ENCODE data around the gene OR52H1. TPM values are rescaled to one million over a fixed set of nuclear protein-coding genes. Genes with fewer than 3 reads are reported as not detected.

Gene OR52H1
- total RNA-seq, 1 experiment from 2014 or later: not detected

GRCh38 chr11:5507933-5508305, 40.4 kb downstream of the OR52H1 start:
- no TSS peak for BruUV-seq (replicated peaks)
- Histone ChIP-seq H2AFZ (ENCODE audit: low read length) (no peak overlapping the region), H3K4me1 (ENCODE audit: insufficient read depth, low read length) (no peaks in the 10 kb centered on the region), H3K9ac (ENCODE audit: low read length) (no peak overlapping the region), H3K36me3 (ENCODE audit: low read depth, low read length) (no peaks in the 10 kb centered on the region), H4K20me1 (ENCODE audit: low read length) (no peaks in the 10 kb centered on the region), H3K27me3 (ENCODE audit: low read length) (peaks cover 25% of the 10 kb centered on the region; the same call in 1 of the 2 replicates), H3F3A (ENCODE audit: low read length, unreplicated experiment) (no peaks in the 10 kb centered on the region), H3K4me2 (ENCODE audit: low read length) (no peak overlapping the region), H3K9me2 (replicated peaks; ENCODE audit: low read length) (no peaks in the 10 kb centered on the region), H3K79me2 (ENCODE audit: low read length) (no peaks in the 10 kb centered on the region), H3K27ac (ENCODE audit: low read length) (no peak overlapping the region), H3K4me3 (ENCODE audit: low read length) (no peak overlapping the region), H3K9me3 (ENCODE audit: low read length) (no peaks in the 10 kb centered on the region)
- no peak for ATAC-seq
- no peak for TF ChIP-seq CTCF (conservative IDR thresholded peaks at IDR 0.05; ENCODE audit: low read depth, low read length)
- TF ChIP-seq EZH2phosphoT487 (IDR thresholded peaks at IDR 0.05; ENCODE audit: borderline replicate concordance, low read length): no peak
- TF ChIP-seq EZH2 (IDR thresholded peaks at IDR 0.05; ENCODE audit: low read length, unreplicated experiment): no peak
- POLR2A ChIA-PET (ENCODE audit: unreplicated experiment): no interaction called here
- intact Hi-C loops (cut with micrococcal nuclease): no loop called here
- DNase-seq: no peak
- CTCF ChIA-PET: no interaction called here

GRCh38 chr11:5507177-5507932, 41.0 kb downstream of the OR52H1 start:
- Histone ChIP-seq H3K4me3 (ENCODE audit: low read length) (no peak overlapping the region), H2AFZ (ENCODE audit: low read length) (no peak overlapping the region), H3K4me1 (ENCODE audit: insufficient read depth, low read length) (no peaks in the 10 kb centered on the region), H4K20me1 (ENCODE audit: low read length) (no peaks in the 10 kb centered on the region), H3K36me3 (ENCODE audit: low read depth, low read length) (no peaks in the 10 kb centered on the region), H3K9me2 (replicated peaks; ENCODE audit: low read length) (no peaks in the 10 kb centered on the region), H3K9ac (ENCODE audit: low read length) (no peak overlapping the region), H3K4me2 (ENCODE audit: low read length) (no peak overlapping the region), H3K27me3 (ENCODE audit: low read length) (peaks cover 31% of the 10 kb centered on the region; the same call in 1 of the 2 replicates), H3F3A (ENCODE audit: low read length, unreplicated experiment) (no peaks in the 10 kb centered on the region), H3K9me3 (ENCODE audit: low read length) (no peaks in the 10 kb centered on the region), H3K27ac (ENCODE audit: low read length) (no peak overlapping the region), H3K79me2 (ENCODE audit: low read length) (no peaks in the 10 kb centered on the region)
- ChIA-PET POLR2A (ENCODE audit: unreplicated experiment) (no interaction called here), CTCF (no interaction called here)
- intact Hi-C loops (cut with micrococcal nuclease): no loop called here
- TF ChIP-seq CTCF (conservative IDR thresholded peaks at IDR 0.05; ENCODE audit: low read depth, low read length) (no peak), EZH2phosphoT487 (IDR thresholded peaks at IDR 0.05; ENCODE audit: borderline replicate concordance, low read length) (no peak), EZH2 (IDR thresholded peaks at IDR 0.05; ENCODE audit: low read length, unreplicated experiment) (no peak)
- DNase-seq (no peak), ATAC-seq (no peak)
- BruUV-seq (replicated peaks): no TSS peak

- Histone ChIP-seq H3K4me2 (ENCODE audit: low read length) (no peak overlapping the region), H2AFZ (ENCODE audit: low read length) (no peak overlapping the region)
Measured at GRCh38 chr11:5505363-5506048, 42.8 kb downstream of the OR52H1 start.

More at GRCh38 chr11:5505363-5506048, 42.8 kb downstream of the OR52H1 start:
- intact Hi-C loops (cut with micrococcal nuclease): no loop called here
- CTCF ChIA-PET: no interaction called here
- no peaks in the 10 kb centered on the region for H3K9me2 ChIP-seq (replicated peaks; ENCODE audit: low read length)
- BruUV-seq (replicated peaks): no TSS peak
- no peaks in the 10 kb centered on the region for H4K20me1 ChIP-seq (ENCODE audit: low read length)
- ATAC-seq: no peak
- POLR2A ChIA-PET (ENCODE audit: unreplicated experiment): no interaction called here
- H3K79me2 ChIP-seq (ENCODE audit: low read length): no peaks in the 10 kb centered on the region
- H3K36me3 ChIP-seq (ENCODE audit: low read depth, low read length): no peaks in the 10 kb centered on the region
- H3K9ac ChIP-seq (ENCODE audit: low read length): no peak overlapping the region
- no peak for DNase-seq
- peaks cover 23% of the 10 kb centered on the region; the same call in 1 of the 2 replicates for H3K27me3 ChIP-seq (ENCODE audit: low read length)
- no peaks in the 10 kb centered on the region for H3K9me3 ChIP-seq (ENCODE audit: low read length)
- H3K4me3 ChIP-seq (ENCODE audit: low read length): no peak overlapping the region
- no peaks in the 10 kb centered on the region for H3F3A ChIP-seq (ENCODE audit: low read length, unreplicated experiment)
- no peak for TF ChIP-seq EZH2 (IDR thresholded peaks at IDR 0.05; ENCODE audit: low read length, unreplicated experiment)
- TF ChIP-seq EZH2phosphoT487 (IDR thresholded peaks at IDR 0.05; ENCODE audit: borderline replicate concordance, low read length): no peak
- no peak for TF ChIP-seq CTCF (conservative IDR thresholded peaks at IDR 0.05; ENCODE audit: low read depth, low read length)
- no peaks in the 10 kb centered on the region for H3K4me1 ChIP-seq (ENCODE audit: insufficient read depth, low read length)
- no peak overlapping the region for H3K27ac ChIP-seq (ENCODE audit: low read length)

Measured in PC-3 (cell line).